GM12891 (cell line): ENCODE measurements around the gene ARID4B.
"Not testable (repeated sequence)": the region's sequence is repeated elsewhere in the genome, so short reads cannot be mapped to it uniquely, and the experiment has no call there.

Experiments used
- DNase-seq: peaks from one replicate; pipeline ENCODE4 v3.0.0; 2011; ENCODE audit warnings: low spot score; ENCODE audit not compliant: insufficient read length
- FAIRE-seq: peaks from 2 replicates; lab custom pipeline; 2011; peaks lifted over from hg19 to GRCh38; lab: Jason Lieb, UNC
- PAX5 ChIP-seq: IDR thresholded peaks from 2 replicates; pipeline ENCODE4 v1.6.1; 2011; ENCODE audit warnings: low read length, moderate library complexity, mild to moderate bottlenecking; ENCODE audit not compliant: insufficient read depth, severe bottlenecking
- POLR2A ChIP-seq: IDR thresholded peaks from 2 replicates; pipeline ENCODE4 v1.6.1; 2011; ENCODE audit warnings: low read depth, low read length, control low read depth
- POLR2AphosphoS5 ChIP-seq: IDR thresholded peaks from 2 replicates; pipeline ENCODE4 v1.6.1; 2011; ENCODE audit warnings: low read depth, low read length, control low read depth
- POU2F2 ChIP-seq: IDR thresholded peaks from 2 replicates; pipeline ENCODE4 v1.6.1; 2011; ENCODE audit warnings: low read depth, mild to moderate bottlenecking, control low read depth, low read length, moderate library complexity
- SPI1 ChIP-seq: IDR thresholded peaks from 2 replicates; pipeline ENCODE4 v1.6.1; 2011; ENCODE audit warnings: low read depth, low read length, control low read depth
- TAF1 ChIP-seq: IDR thresholded peaks from 2 replicates; pipeline ENCODE4 v1.6.1; 2011; ENCODE audit warnings: low read depth, low read length, control low read depth

Gene ARID4B

DNA sequence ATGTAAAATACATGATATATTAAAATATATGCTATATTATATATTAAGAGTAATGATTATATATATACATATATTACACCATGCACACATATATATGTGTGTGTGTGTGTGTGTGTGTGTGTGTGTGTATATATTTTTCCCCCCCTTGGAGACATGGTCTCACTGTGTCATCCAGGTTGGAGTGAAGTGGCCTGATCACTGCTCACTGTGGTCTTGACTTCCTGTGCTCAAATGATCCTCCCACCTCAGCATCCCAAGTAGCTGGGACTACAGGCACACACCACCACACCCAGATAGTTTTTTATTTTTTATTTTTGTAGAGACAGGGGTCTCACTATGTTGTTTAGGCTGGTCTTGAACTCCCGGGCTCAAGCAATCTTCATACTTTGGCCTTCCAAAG, 112.5 kb downstream of the ARID4B start:
- FAIRE-seq (no peak), DNase-seq (no peak)
- no peak for TF ChIP-seq TAF1
- no peak for TF ChIP-seq PAX5
- TF ChIP-seq POLR2A, result no peak
- no peak for TF ChIP-seq SPI1
- no peak for TF ChIP-seq POLR2AphosphoS5
- no peak for TF ChIP-seq POU2F2

DNA sequence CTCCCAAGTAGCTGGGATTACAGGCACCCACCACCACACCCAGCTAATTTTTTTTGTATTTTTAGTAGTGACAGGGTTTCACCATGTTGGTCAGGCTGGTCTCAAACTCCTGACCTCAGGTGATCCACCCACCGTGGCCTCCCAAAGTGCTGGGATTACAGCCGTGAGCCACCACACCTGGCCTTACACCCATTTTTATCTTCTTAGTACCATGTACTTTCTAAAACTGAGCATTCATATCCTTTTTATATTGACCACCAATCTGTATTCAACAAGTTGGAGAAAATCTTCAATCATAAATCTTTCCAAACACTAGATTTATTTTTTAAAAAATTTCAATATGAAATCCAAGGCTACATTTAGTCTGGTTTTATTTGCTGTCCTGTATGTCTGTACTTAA, 113.0 kb downstream of the ARID4B start:
- DNase-seq, FAIRE-seq: not testable (repeated sequence)

DNA sequence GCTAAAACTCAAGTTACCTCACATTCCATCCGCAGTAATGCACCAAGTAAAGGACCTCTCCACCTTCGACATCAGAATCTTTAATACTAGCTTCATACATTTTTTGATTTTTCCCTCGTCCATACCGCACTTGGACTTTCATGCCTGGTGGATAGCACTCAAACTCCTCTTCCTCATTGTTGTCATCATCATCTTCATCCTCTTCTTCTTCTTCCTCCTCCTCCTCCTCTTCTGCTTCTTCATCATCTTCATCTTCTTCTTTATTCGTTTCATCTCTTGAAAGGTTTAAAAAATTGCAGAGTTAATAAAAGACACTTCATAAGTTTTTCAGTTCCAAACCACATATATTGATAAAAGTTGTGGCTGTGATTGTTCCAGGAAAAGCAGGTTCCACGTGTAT, 114.2 kb downstream of the ARID4B start:
- FAIRE-seq, result no peak
- TF ChIP-seq POU2F2 (no peak), PAX5 (no peak), SPI1 (no peak), POLR2A (no peak), TAF1 (no peak), POLR2AphosphoS5 (no peak)
- no peak for DNase-seq

DNA sequence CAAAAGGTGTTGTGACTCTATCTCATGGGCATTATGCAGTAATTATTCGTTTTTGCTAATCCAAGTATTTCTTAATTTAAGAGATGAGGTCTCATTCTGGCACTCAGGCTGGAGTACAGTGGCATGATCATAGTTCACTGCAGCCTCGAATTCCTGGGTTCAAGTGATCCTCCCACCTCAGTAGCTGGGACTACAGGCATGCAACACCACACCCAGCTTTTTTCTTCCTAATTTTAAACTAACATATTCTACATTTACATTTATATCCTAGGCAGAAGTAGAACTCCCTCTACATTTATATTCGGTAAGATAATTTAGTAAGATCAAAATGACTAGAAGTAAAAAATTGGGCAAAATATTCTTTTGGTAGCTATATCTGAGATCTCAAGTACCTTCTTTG, 116.5 kb downstream of the ARID4B start:
- TF ChIP-seq POLR2A, result no peak
- no peak for TF ChIP-seq TAF1
- no peak for TF ChIP-seq POLR2AphosphoS5
- TF ChIP-seq SPI1, result no peak
- DNase-seq (no peak), FAIRE-seq (no peak)

DNA sequence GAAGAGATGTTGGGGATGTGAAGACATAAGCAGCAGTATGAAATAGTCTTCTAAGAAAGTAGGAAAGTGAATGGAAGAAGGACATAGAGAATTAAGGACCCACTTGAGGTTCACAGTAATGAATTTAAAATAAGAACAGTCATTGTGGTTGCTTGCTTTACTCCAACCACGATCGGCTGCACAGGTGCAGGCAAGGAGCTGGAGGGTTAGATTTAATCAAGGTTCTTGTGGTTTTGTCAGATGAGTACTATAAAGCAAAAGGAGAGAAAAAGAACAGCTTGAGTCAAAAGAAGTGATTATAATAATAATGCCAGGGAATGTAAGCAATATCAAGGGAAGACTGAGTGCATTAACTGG, 120.8 kb downstream of the ARID4B start:
- no peak for FAIRE-seq
- TF ChIP-seq SPI1, result no peak
- no peak for TF ChIP-seq TAF1
- no peak for TF ChIP-seq POLR2AphosphoS5
- no peak for TF ChIP-seq POU2F2
- no peak for TF ChIP-seq POLR2A
- TF ChIP-seq PAX5, result no peak
- no peak for DNase-seq

DNA sequence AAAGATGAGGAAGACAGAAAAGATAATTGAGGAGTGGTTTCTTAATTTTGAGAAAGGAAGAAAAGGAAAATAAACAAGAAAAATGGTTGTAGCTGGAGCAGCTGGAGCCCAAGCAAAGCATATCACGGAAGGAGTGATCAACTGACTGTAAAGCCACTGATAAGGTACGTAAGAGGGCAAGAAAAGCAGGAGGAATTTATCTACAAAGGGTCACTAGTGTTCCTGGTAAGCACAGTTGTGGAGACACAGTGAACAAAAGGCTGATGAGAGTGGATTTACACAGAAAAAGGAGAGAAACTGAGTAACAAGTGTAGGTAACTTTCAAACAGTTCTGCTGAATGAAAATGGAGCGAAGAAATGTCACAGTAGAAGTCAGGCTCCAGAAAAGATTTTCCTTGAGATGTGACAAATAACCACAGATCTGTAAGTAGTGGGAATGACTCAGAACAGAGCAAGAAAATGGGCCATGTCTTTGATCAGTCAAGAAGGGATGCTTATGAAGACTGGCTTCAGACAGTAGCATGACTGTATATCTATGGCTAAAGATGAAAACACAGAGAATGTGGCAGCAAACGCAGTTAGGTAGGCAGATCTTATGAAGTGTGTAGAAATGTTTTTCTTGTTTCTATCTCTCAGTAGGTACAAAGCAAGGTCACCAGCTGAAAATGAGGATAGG, 121.3 kb downstream of the ARID4B start:
- FAIRE-seq (peak; percentile 51), DNase-seq (no peak)
- TF ChIP-seq PAX5 (no peak), POU2F2 (no peak), POLR2A (no peak), SPI1 (no peak), POLR2AphosphoS5 (no peak), TAF1 (no peak)

DNA sequence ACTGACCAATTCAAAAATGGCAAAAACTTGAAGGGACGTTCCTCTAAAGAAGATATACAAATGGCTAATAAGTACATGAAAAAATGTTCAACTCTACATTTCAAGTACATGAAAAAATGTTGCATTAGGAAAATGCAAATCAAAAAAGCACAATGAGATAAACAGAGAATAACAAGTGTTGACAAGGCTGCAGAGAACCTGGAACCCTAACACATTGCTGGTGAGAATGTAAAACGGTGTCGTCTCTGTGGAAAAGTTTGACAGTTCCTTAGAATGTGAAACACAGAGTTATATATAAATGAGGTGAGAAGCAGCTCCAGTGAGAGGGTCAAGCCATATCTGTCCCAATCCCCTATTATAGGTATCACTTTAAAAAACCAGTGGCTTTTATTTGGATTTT, 122.3 kb downstream of the ARID4B start:
- FAIRE-seq (no peak), DNase-seq (no peak)
- TF ChIP-seq POU2F2, result no peak
- no peak for TF ChIP-seq SPI1
- TF ChIP-seq POLR2AphosphoS5, result no peak
- no peak for TF ChIP-seq POLR2A
- no peak for TF ChIP-seq PAX5
- no peak for TF ChIP-seq TAF1

DNA sequence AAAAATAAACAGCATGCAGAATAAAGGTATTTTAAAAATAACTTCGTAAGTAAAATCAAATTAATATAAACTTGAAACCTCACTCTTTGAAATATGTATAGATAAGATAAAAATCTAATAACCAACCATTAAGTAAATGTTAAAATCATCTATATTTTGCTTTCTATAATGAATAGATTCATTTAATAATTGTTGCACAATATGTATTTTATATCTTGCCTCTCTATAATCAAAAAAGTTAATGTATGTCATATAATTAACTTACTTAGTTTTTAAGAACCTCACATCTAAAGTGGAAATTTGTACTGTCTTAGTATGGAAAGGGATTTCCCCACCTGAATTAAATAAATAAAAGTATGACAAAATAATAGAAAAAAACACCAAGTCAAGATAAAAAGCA, 124.6 kb downstream of the ARID4B start:
- FAIRE-seq (no peak), DNase-seq (no peak)
- TF ChIP-seq PAX5 (no peak), POU2F2 (no peak), POLR2A (no peak), POLR2AphosphoS5 (no peak), TAF1 (no peak), SPI1 (no peak)

DNA sequence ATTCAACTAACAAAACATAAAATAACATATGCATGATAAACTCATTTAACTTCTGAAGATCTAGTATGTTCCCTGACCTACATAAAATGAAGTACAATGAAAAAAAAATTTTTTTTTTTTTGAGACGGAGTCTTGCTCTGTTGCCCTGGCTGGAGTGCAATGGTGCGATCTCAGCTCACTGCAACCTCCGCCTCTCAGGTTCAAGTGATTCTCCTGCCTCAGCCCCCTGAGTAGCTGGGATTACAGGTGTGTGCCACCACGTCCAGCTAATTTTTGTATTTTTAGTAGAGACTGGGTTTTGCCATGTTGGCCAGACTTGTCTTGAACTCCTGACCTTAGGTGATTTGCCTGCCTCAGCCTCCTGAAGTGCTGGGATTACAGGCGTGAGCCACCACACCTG, 125.5 kb downstream of the ARID4B start:
- FAIRE-seq, result not testable (repeated sequence)

DNA sequence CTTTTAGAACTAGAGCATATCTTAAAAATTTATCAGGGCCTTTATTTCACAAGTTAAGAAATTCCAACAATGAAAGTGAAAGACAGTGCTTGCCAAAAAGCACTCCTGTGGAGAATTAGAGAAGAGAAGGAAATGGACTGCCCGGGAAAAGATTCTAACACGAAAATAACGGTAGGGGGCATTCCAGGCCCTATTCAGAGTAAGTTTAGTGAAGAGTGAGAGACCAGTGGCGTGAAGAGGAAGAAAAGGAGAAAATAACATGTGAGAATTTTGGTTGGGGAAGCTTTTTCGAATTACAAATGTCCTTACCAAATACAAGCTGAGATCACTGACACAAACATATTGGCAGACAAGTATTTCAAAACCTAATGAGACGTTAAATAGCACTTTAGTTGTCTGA, 128.5 kb downstream of the ARID4B start:
- FAIRE-seq (no peak), DNase-seq (no peak)
- TF ChIP-seq TAF1 (no peak), PAX5 (no peak), POLR2AphosphoS5 (no peak), SPI1 (no peak), POU2F2 (no peak), POLR2A (no peak)

More for the DNA sequence above, 125.5 kb downstream of the ARID4B start:
- DNase-seq, result not testable (repeated sequence)

DNA sequence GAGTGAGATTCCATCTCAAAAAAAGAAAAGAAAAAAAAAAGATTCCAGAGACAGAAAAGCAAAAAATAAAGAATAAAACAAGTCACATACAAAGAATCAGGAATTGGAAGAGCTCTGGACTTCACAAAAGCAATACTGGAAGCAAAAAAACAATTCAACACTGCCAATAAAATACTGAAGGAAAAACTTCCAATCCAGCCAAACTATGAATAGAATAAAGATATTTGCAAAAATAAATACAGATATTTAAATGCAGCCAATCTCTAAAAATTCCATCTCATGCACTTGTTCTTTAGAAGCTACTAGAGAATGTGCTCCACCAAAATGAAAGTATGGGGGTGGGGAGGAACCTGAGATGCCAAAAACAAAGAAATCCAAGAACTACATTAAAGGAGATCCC, 137.5 kb downstream of the ARID4B start:
- FAIRE-seq (no peak), DNase-seq (no peak)
- TF ChIP-seq PAX5 (no peak), POU2F2 (no peak), POLR2AphosphoS5 (no peak), SPI1 (no peak), POLR2A (no peak), TAF1 (no peak)
